Muscle layer of colon (tissue), 2 donors: Measurements from ENCODE around the gene FAM47B.

ENCODE experiments used
- H3K27ac ChIP-seq: one replicate; pipeline ENCODE4 v1.7.0; 2013; ENCODE audit warnings: low read depth, mild to moderate bottlenecking, low read length, moderate library complexity
- H3K27me3 ChIP-seq, 2 donors: one replicate each; pipeline ENCODE4 v1.7.0; 2013; ENCODE audit warnings: low read length in 2 of 2, mild to moderate bottlenecking in 2 of 2; ENCODE audit not compliant: insufficient read depth in 2 of 2, control insufficient read depth in 1 of 2
- H3K36me3 ChIP-seq: one replicate; pipeline ENCODE4 v1.7.0; 2013; ENCODE audit warnings: mild to moderate bottlenecking, low read length; ENCODE audit not compliant: insufficient read depth
- H3K4me1 ChIP-seq: one replicate; pipeline ENCODE4 v1.7.0; 2013; ENCODE audit warnings: mild to moderate bottlenecking, low read length; ENCODE audit not compliant: insufficient read depth
- H3K4me3 ChIP-seq, 2 donors: one replicate each; pipeline ENCODE4 v1.7.0; 2013; ENCODE audit warnings: low read length in 2 of 2, low read depth in 1 of 2, mild to moderate bottlenecking in 1 of 2, moderate library complexity in 1 of 2
- H3K9ac ChIP-seq: one replicate; pipeline ENCODE4 v1.7.0; 2013; ENCODE audit warnings: low read length
- H3K9me3 ChIP-seq: one replicate; pipeline ENCODE4 v1.7.0; 2013; ENCODE audit warnings: mild to moderate bottlenecking, low read length
- donor health status: abdominal sarcoma.
- donor health status: Adenocarcinoma of cecum.

FAM47B gene

GRCh38 chrX:34956916-34957315 lies 14.3 kb downstream of the FAM47B start:
- Histone ChIP-seq H3K9me3 (no peaks in the 10 kb centered on the region), H3K4me1 (no peaks in the 10 kb centered on the region), H3K27me3 (no peaks in the 10 kb centered on the region), H3K27ac (no peak overlapping the region), H3K4me3 (no peak overlapping the region), H3K36me3 (no peaks in the 10 kb centered on the region), H3K9ac (no peak overlapping the region)

- H3K4me3 ChIP-seq: no peak overlapping the region
- no peaks in the 10 kb centered on the region for H3K4me1 ChIP-seq
- H3K27ac ChIP-seq: no peak overlapping the region
- H3K36me3 ChIP-seq: no peaks in the 10 kb centered on the region
- no peak overlapping the region for H3K9ac ChIP-seq
- H3K9me3 ChIP-seq: no peaks in the 10 kb centered on the region
- no peaks in the 10 kb centered on the region for H3K27me3 ChIP-seq
Measured at GRCh38 chrX:34961662-34962061, 19.1 kb downstream of the FAM47B start.

GRCh38 chrX:34972206-34972605 lies 29.6 kb downstream of the FAM47B start:
- no peak overlapping the region for H3K4me3 ChIP-seq
- H3K4me1 ChIP-seq: no peaks in the 10 kb centered on the region

GRCh38 chrX:34978171-34978570 lies 35.6 kb downstream of the FAM47B start:
- H3K9me3 ChIP-seq: no peaks in the 10 kb centered on the region

More at GRCh38 chrX:34972206-34972605, 29.6 kb downstream of the FAM47B start:
- H3K27ac ChIP-seq: no peak overlapping the region
- no peaks in the 10 kb centered on the region for H3K9me3 ChIP-seq
- no peak overlapping the region for H3K9ac ChIP-seq
- H3K36me3 ChIP-seq: no peaks in the 10 kb centered on the region
- H3K27me3 ChIP-seq: no peaks in the 10 kb centered on the region

GRCh38 chrX:34987646-34988045 lies 45.0 kb downstream of the FAM47B start:
- no peaks in the 10 kb centered on the region for H3K27me3 ChIP-seq
- H3K27ac ChIP-seq: no peak overlapping the region
- H3K9me3 ChIP-seq: no peaks in the 10 kb centered on the region
- H3K36me3 ChIP-seq: no peaks in the 10 kb centered on the region
- H3K4me1 ChIP-seq: no peaks in the 10 kb centered on the region
- no peak overlapping the region for H3K4me3 ChIP-seq
- H3K9ac ChIP-seq: no peak overlapping the region

More at GRCh38 chrX:34978171-34978570, 35.6 kb downstream of the FAM47B start:
- H3K4me1 ChIP-seq: no peaks in the 10 kb centered on the region
- no peak overlapping the region for H3K9ac ChIP-seq
- no peaks in the 10 kb centered on the region for H3K27me3 ChIP-seq
- no peak overlapping the region for H3K4me3 ChIP-seq
- no peak overlapping the region for H3K27ac ChIP-seq
- no peaks in the 10 kb centered on the region for H3K36me3 ChIP-seq
